Neural cell (in vitro differentiated cells): ENCODE measurements around the gene DUS2. TPM values are rescaled to one million over a fixed set of nuclear protein-coding genes. Genes with fewer than 3 reads are reported as not detected.

ENCODE experiments used
- H2AFZ ChIP-seq: fragments of 200-600, 300-800 bp; sonication (generic), shearing (Covaris generic); 2 replicates; pipeline ENCODE4 v1.6.0; 2014; ENCODE audit warnings: low read depth, mild to moderate bottlenecking, antibody characterized with exemption, low read length, moderate library complexity
- H3F3A ChIP-seq: fragments of 200-600 bp; shearing (Covaris generic); 2 replicates; pipeline ENCODE4 v1.6.1; 2016; ENCODE audit warnings: mild to moderate bottlenecking, moderate library complexity, mixed read lengths, antibody characterized with exemption, low read length; ENCODE audit not compliant: insufficient read depth, poor library complexity, severe bottlenecking
- H3K27ac ChIP-seq: fragments of 200-600, 300-800 bp; sonication (generic), shearing (Covaris generic); 2 replicates; pipeline ENCODE4 v1.5.1; 2014; ENCODE audit warnings: mild to moderate bottlenecking, low read length, moderate library complexity
- H3K27me3 ChIP-seq: fragments of 300-800, 200-600 bp; sonication (generic), shearing (Covaris generic); 2 replicates; pipeline ENCODE4 v1.6.0; 2014; ENCODE audit warnings: mild to moderate bottlenecking, low read depth, low read length, moderate library complexity; ENCODE audit not compliant: insufficient read depth
- H3K36me3 ChIP-seq: fragments of 300-800, 200-600 bp; sonication (generic), shearing (Covaris generic); 2 replicates; pipeline ENCODE4 v1.5.1; 2014; ENCODE audit warnings: mild to moderate bottlenecking, antibody characterized with exemption, low read length, moderate library complexity; ENCODE audit not compliant: insufficient read depth
- H3K4me2 ChIP-seq: fragments of 300-800, 200-600 bp; sonication (generic), shearing (Covaris generic); 2 replicates; pipeline ENCODE4 v1.6.0; 2014; ENCODE audit warnings: mild to moderate bottlenecking, low read length
- H3K4me3 ChIP-seq: fragments of 300-800, 200-600 bp; sonication (generic), shearing (Covaris generic); 2 replicates; pipeline ENCODE4 v1.5.1; 2014; ENCODE audit warnings: mild to moderate bottlenecking, low read length, moderate library complexity
- H3K79me2 ChIP-seq: fragments of 200-600 bp; shearing (Covaris generic); replicated peaks from 2 replicates; pipeline ENCODE4 v1.6.0; 2014; ENCODE audit warnings: mild to moderate bottlenecking, low read length, moderate library complexity; ENCODE audit not compliant: insufficient read depth
- H3K9ac ChIP-seq: fragments of 300-800, 200-600 bp; sonication (generic), shearing (Covaris generic); 2 replicates; pipeline ENCODE4 v1.6.1; 2016; ENCODE audit warnings: mild to moderate bottlenecking, low read length, mixed read lengths
- H3K9me2 ChIP-seq: fragments of 200-600 bp; shearing (Covaris generic); 2 replicates; pipeline ENCODE4 v1.6.1; 2016; ENCODE audit warnings: mild to moderate bottlenecking, low read length, mixed read lengths; ENCODE audit not compliant: insufficient read depth
- H3K9me3 ChIP-seq: fragments of 200-600, 300-800 bp; sonication (generic), shearing (Covaris generic); 2 replicates; pipeline ENCODE4 v1.6.1; 2016; ENCODE audit warnings: mild to moderate bottlenecking, mixed run types, low read length, moderate library complexity, mixed read lengths
- H4K20me1 ChIP-seq: fragments of 200-600 bp; shearing (Covaris generic); 2 replicates; pipeline ENCODE4 v1.6.1; 2016; ENCODE audit warnings: mild to moderate bottlenecking, mixed run types; ENCODE audit not compliant: insufficient read depth
- CTCF ChIP-seq: fragments of 450-650 bp; IDR thresholded peaks from 2 replicates; pipeline ENCODE4 v1.5.1; 2014; ENCODE audit warnings: antibody characterized with exemption, mild to moderate bottlenecking, moderate library complexity; ENCODE audit not compliant: poor library complexity, severe bottlenecking
- EP300 ChIP-seq: fragments of 450-650 bp; conservative IDR thresholded peaks from 2 replicates; pipeline ENCODE4 v1.6.1; 2014; ENCODE audit warnings: antibody characterized with exemption, mild to moderate bottlenecking, moderate library complexity; ENCODE audit not compliant: poor library complexity, severe bottlenecking
- EZH2 ChIP-seq: fragments of 200-600, 300-800 bp; shearing (Covaris generic), sonication (generic); IDR thresholded peaks from 2 replicates; pipeline ENCODE4 v1.6.1; 2014; ENCODE audit warnings: antibody characterized with exemption, low read length, borderline replicate concordance, mild to moderate bottlenecking; ENCODE audit not compliant: insufficient read depth, poor library complexity, severe bottlenecking
- MXI1 ChIP-seq: fragments of 450-650 bp; conservative IDR thresholded peaks from 2 replicates; pipeline ENCODE4 v1.6.1; 2014; ENCODE audit warnings: antibody characterized with exemption, mild to moderate bottlenecking; ENCODE audit not compliant: poor library complexity, severe bottlenecking
- POLR2AphosphoS5 ChIP-seq: IDR thresholded peaks from 2 replicates; pipeline ENCODE4 v1.6.1; 2012
- RAD21 ChIP-seq: fragments of 450-650 bp; conservative IDR thresholded peaks from 2 replicates; pipeline ENCODE4 v1.6.1; 2014; ENCODE audit warnings: antibody characterized with exemption, mild to moderate bottlenecking, moderate library complexity
- REST ChIP-seq: IDR thresholded peaks from 2 replicates; pipeline ENCODE4 v1.6.1; 2012; ENCODE audit warnings: borderline replicate concordance
- SMC3 ChIP-seq: fragments of 450-650 bp; conservative IDR thresholded peaks from 2 replicates; pipeline ENCODE4 v1.6.1; 2014; ENCODE audit warnings: antibody characterized with exemption, mild to moderate bottlenecking, moderate library complexity; ENCODE audit not compliant: poor library complexity
- TAF1 ChIP-seq: IDR thresholded peaks from 2 replicates; pipeline ENCODE4 v1.6.1; 2012; ENCODE audit warnings: low read depth
- polyA plus RNA-seq: library from polyadenylated mRNA; depleted of rRNA; stranded (reverse); fragments of >200 nt; gene quantifications from 2 replicates; pipeline ENCODE4 v1.2.3, GENCODE V29; 2014

DUS2 gene
- polyA plus RNA-seq, 1 donor from 2014 or later = 22.4 TPM

- Histone ChIP-seq H3F3A (peaks cover 9% of the 10 kb centered on the region), H3K4me2 (no peak overlapping the region), H3K4me3 (no peak overlapping the region), H2AFZ (no peak overlapping the region), H3K9me2 (no peaks in the 10 kb centered on the region), H3K9me3 (no peaks in the 10 kb centered on the region), H4K20me1 (no peaks in the 10 kb centered on the region), H3K36me3 (no peaks in the 10 kb centered on the region), H3K9ac (no peak overlapping the region), H3K27me3 (no peaks in the 10 kb centered on the region), H3K79me2 (no peaks in the 10 kb centered on the region), H3K27ac (no peak overlapping the region)
- TF ChIP-seq EZH2 (no peak), MXI1 (no peak), SMC3 (no peak), TAF1 (no peak), POLR2AphosphoS5 (no peak), EP300 (no peak)
These were observed 56.2 kb downstream of the DUS2 start for GRCh38 chr16:68079376-68079625.

- Histone ChIP-seq H3K27ac (no peak overlapping the region), H3K9ac (no peak overlapping the region)
- TF ChIP-seq REST (no peak), MXI1 (no peak), EP300 (no peak), POLR2AphosphoS5 (no peak), RAD21 (no peak), EZH2 (no peak), SMC3 (no peak), CTCF (no peak), TAF1 (no peak)
These were observed 56.7 kb downstream of the DUS2 start for GRCh38 chr16:68079626-68080344.

More at GRCh38 chr16:68079626-68080344, 56.7 kb downstream of the DUS2 start:
- Histone ChIP-seq H3K4me2 (no peak overlapping the region), H3K79me2 (no peaks in the 10 kb centered on the region), H3K4me3 (no peak overlapping the region), H4K20me1 (no peaks in the 10 kb centered on the region), H2AFZ (no peak overlapping the region), H3F3A (peaks cover 9% of the 10 kb centered on the region), H3K9me3 (no peaks in the 10 kb centered on the region), H3K36me3 (no peaks in the 10 kb centered on the region), H3K9me2 (no peaks in the 10 kb centered on the region), H3K27me3 (no peaks in the 10 kb centered on the region)
